ENCODE measurements around the gene ROBO1.

Gene ROBO1

DNA sequence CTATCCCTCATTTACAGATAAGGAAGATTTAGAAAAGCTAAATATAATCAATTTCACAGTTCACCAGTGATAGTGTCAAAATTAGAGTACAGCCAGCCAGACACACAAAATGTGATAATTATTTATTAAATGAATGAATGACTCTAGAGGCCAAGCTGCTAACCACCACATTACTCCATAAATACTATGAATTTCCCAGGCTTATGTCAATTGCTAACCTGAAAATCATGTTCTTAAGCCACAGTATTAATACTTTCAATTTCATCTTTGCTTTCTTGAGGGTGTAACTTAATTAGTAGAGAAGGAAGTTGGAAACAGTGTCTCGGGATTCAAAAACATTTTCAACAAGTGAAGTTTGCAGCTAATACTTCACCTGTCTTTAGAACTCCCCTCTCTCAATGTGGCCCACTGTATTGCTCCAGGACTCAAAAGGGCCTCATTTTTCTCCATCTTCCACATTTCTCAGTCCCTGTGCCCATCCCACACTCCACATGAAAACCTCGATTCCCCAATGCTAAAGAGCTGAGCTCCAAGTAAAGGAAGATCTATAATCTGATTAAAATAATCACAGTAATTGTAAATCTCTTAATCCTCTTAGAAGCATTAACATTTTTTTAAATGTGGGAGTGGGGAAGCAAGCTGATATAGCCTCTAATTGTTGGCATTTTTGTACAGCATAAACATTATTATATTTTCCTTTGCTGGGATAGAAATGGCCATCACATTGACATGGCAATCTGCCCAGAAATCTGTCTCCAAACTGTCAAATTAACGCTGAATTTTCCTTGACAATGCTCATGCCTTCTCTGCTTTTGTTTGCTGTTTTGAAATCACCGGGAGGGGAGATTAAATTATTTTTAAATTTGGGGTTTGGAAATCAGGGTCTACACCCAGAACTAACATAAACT, 765.1 kb downstream of the ROBO1 start:
- DNase-seq (ENCODE audit: low read depth): no peak
- in situ Hi-C loops (cut with HindIII; ENCODE audit: low sequenced_read_pairs): no loop called here
- TF ChIP-seq, protein P1, sequence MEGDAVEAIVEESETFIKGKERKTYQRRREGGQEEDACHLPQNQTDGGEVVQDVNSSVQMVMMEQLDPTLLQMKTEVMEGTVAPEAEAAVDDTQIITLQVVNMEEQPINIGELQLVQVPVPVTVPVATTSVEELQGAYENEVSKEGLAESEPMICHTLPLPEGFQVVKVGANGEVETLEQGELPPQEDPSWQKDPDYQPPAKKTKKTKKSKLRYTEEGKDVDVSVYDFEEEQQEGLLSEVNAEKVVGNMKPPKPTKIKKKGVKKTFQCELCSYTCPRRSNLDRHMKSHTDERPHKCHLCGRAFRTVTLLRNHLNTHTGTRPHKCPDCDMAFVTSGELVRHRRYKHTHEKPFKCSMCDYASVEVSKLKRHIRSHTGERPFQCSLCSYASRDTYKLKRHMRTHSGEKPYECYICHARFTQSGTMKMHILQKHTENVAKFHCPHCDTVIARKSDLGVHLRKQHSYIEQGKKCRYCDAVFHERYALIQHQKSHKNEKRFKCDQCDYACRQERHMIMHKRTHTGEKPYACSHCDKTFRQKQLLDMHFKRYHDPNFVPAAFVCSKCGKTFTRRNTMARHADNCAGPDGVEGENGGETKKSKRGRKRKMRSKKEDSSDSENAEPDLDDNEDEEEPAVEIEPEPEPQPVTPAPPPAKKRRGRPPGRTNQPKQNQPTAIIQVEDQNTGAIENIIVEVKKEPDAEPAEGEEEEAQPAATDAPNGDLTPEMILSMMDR (IDR thresholded peaks at IDR 0.05; ENCODE audit: low read depth, low read length, missing control alignments): no peak
- no peak overlapping the region for H3K4me3 ChIP-seq (ENCODE audit: low read depth, low read length)

DNA sequence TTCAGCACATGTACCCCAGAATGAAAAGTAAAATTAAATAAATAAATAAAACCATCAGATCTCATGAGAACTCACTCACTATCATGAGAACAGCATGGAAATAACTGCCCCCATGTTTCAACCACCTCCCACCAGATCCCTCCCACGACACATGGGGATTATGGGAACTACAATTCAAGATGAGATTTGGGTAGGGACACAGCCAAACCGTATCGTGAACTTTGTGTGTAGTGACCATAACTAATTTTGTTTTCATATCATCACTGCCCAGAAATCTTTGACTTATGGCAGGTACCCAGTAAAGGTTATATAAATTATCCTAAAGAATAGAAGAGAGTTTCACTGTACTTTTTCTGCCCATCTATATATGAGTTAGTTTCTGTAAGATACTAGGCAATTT, 766.5 kb downstream of the ROBO1 start:
- in situ Hi-C loops (cut with HindIII; ENCODE audit: low sequenced_read_pairs): no loop called here
- no peak overlapping the region for H3K4me3 ChIP-seq (ENCODE audit: low read depth, low read length)
- DNase-seq (ENCODE audit: low read depth): no peak
- TF ChIP-seq, protein P1 (IDR thresholded peaks at IDR 0.05; ENCODE audit: low read depth, low read length, missing control alignments): no peak

DNA sequence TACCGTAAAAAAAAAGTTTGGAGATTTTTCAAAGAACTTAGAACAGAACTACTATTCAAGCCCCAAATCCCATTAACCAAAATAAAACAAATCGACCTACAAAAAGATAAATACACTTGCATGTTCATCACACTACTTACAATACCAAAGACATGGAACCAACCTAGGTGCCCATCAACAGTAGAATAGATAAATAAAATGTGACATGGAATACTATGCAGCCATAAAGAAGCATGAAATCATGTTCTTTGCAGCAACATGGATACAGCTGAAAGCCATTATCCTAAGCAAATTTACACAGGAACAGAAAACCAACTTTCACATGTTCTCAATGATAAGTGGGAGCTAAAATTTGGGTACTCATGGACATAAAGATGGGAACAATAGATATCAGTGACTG, 768.7 kb downstream of the ROBO1 start:
- in situ Hi-C loops (cut with HindIII; ENCODE audit: low sequenced_read_pairs): loop anchor here (25.0 kb wide), 1 partner anchor 337 kb away; no protein-coding TSS in a partner anchor
- no peak for DNase-seq (ENCODE audit: low read depth)
- no peak overlapping the region for H3K4me3 ChIP-seq (ENCODE audit: low read depth, low read length)
- TF ChIP-seq, protein P1 (IDR thresholded peaks at IDR 0.05; ENCODE audit: low read depth, low read length, missing control alignments): no peak

DNA sequence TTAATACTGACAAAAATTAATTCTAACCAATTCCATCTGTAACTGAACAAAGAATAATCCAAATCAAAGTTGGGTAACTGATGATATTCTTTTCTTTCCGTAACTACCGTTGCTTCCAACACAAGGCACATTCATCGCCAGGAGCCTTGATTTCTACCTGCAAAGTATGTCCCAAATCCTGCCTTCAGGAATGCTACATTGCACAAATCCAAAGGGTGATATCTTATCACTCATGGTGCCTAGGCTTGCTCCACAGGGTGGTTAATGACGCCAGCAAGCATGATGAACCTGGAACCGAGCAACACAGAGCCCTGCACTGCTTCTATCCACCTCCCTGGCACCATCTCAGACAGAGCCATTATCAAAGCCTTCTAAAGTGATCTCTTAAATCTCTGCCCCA, 772.7 kb downstream of the ROBO1 start:
- TF ChIP-seq, protein P1 (IDR thresholded peaks at IDR 0.05; ENCODE audit: low read depth, low read length, missing control alignments): no peak
- no peak for DNase-seq (ENCODE audit: low read depth)
- in situ Hi-C loops (cut with HindIII; ENCODE audit: low sequenced_read_pairs): loop anchor here (25.0 kb wide), 1 partner anchor 333 kb away; no protein-coding TSS in a partner anchor
- H3K4me3 ChIP-seq (ENCODE audit: low read depth, low read length): no peak overlapping the region

DNA sequence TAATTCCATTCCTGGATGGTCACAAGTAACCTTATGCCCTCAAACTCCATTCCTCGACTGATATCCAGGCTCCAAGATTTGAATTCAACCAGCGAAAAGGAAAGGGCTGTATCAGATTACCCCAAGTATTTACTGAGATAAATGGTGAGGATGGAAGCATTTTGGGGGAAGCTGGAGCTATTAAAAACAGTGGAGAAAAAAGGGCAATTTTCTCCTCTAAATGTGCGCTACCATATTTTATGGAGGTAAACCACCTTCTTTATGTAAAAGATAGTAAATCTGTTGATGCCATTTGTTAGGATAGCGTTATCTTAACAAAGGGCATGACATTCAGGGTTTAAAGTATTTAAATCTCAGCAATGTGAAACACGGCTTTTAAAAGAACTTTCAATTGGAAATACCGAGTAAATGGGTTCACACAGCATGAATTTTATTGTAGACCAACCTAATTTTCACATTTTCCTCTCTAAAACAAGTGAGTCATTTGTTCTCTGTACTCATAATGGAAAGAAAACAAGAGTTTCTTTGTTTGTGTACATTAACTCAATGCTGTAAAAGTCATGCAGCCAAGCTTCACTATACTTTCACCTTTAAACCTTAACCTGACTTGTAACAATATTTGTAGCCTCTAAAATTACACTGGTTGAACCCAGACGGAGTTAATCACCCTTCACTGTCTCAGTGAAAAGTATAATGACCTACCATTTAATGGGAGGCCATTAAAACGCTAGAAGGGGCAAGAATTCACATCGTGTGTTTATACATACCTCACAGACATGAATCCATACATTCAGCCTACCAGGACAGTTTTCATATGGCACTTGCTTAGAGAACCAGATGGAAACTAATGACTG, 773.4 kb downstream of the ROBO1 start:
- H3K4me3 ChIP-seq (ENCODE audit: low read depth, low read length): no peak overlapping the region
- no peak for DNase-seq (ENCODE audit: low read depth)
- in situ Hi-C loops (cut with HindIII; ENCODE audit: low sequenced_read_pairs): loop anchor here (25.0 kb wide), 1 partner anchor 332 kb away; no protein-coding TSS in a partner anchor
- TF ChIP-seq, protein P1 (IDR thresholded peaks at IDR 0.05; ENCODE audit: low read depth, low read length, missing control alignments): no peak

DNA sequence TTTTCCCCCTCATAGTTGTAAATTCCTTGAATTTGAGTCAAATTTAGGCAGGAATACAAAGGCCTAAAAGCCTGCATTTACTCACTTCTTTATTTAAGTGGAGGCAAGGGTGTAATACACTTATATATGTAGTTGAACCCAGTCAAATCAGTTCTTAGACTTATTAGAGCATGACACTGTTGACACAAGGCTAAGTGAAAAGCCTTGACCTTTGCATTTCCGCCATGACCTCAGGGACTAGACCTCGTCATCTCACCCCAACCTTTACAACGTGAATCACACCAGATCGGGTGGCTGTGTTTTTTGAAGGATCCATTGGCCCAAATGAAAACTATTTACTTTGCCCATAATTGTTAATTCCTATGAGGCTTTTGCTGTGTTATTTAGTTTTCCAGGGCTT, 774.4 kb downstream of the ROBO1 start:
- H3K4me3 ChIP-seq (ENCODE audit: low read depth, low read length): no peak overlapping the region
- DNase-seq (ENCODE audit: low read depth): no peak
- TF ChIP-seq, protein P1 (IDR thresholded peaks at IDR 0.05; ENCODE audit: low read depth, low read length, missing control alignments): no peak
- in situ Hi-C loops (cut with HindIII; ENCODE audit: low sequenced_read_pairs): loop anchor here (25.0 kb wide), 1 partner anchor 331 kb away; no protein-coding TSS in a partner anchor
